ENCODE measurements around the gene PSMD9. TPM values are rescaled to one million over a fixed set of nuclear protein-coding genes. Genes with fewer than 3 reads are reported as not detected.
A peak's percentile ranks its signal among the peaks of the same experiment; 100 is the strongest.

PSMD9 gene
- total RNA-seq, 1 experiment from 2014 or later: 39.9 TPM

DNA sequence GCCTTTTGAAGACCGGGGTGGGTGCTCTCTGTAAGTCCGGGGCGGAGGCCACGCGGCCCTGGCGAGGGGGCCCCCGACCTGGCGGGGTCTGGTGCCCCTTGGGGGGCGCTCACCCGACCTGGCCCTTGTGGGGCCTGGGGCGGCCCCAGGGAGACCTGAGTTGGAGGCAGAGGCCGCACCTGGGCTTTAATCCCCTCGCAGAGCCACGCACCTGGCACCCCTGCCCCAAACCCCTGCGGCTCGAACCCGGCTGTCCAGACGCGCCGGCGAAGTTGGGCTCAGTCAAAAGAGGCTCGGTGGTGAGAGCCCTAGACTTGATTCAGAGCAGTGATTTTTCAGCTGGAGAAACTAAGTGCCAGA is 30.1 kb downstream of the PSMD9 start:
- no peak overlapping the region for H2BK5ac ChIP-seq (ENCODE audit: insufficient read length, low read length)
- H3K9me3 Mint-ChIP-seq: no peaks in the 10 kb centered on the region; a peak in 2 of 5 replicates
- H3K27me3 ChIP-seq (ENCODE audit: insufficient read depth, low read length): no peaks in the 10 kb centered on the region
- no peak for DNase-seq
- no peak overlapping the region for H2BK120ac ChIP-seq (ENCODE audit: low read depth, low read length, poor library complexity, severe bottlenecking)
- no peak overlapping the region for H3K18ac ChIP-seq (ENCODE audit: insufficient read length, low read depth, low read length)
- H2AFZ ChIP-seq (ENCODE audit: low read length): no peak overlapping the region
- peaks cover 1% of the 10 kb centered on the region; the same call in 1 of the 2 replicates for H3K27me3 Mint-ChIP-seq (ENCODE audit: low read depth)
- H3K56ac ChIP-seq (ENCODE audit: insufficient read length, low read depth, low read length): no peak overlapping the region
- H4K5ac ChIP-seq (ENCODE audit: insufficient read length, low read depth, low read length): no peak overlapping the region
- no peaks in the 10 kb centered on the region for H3K4me1 ChIP-seq (ENCODE audit: insufficient read depth, low read length)
- no peak overlapping the region for H2AK5ac ChIP-seq (ENCODE audit: insufficient read length, low read length)
- no peaks in the 10 kb centered on the region for H4K20me1 ChIP-seq (ENCODE audit: control insufficient read depth, insufficient read depth, insufficient read length)
- no peak overlapping the region for H2BK15ac ChIP-seq (ENCODE audit: low read depth, low read length)
- WGBS (ENCODE audit: extremely low coverage, insufficient read length, low lambda C conversion rate): no CpG with 5 or more reads among the region's 22 CpGs
- H3K4me3 Mint-ChIP-seq: peak overlapping the region; percentile 47 to 66; a peak in 4 of 5 replicates
- H2BK20ac ChIP-seq (ENCODE audit: low read depth, low read length, poor library complexity, severe bottlenecking): no peak overlapping the region
- peaks cover 9 to 20% of the 10 kb centered on the region in 2 experiments for H3K4me1 Mint-ChIP-seq
- H3K36me3 Mint-ChIP-seq (ENCODE audit: insufficient read depth in 1 of 3, low read depth in 3 of 3): peaks cover 0 to 32% (median 14%) of the 10 kb centered on the region in 3 experiments; a peak in 4 of 7 replicates
- no peaks in the 10 kb centered on the region for H3K9me3 ChIP-seq (ENCODE audit: control insufficient read depth, low read depth, low read length)
- H3K27ac Mint-ChIP-seq: no peak overlapping the region
- H2BK12ac ChIP-seq (ENCODE audit: insufficient read length, low read depth, low read length): no peak overlapping the region
- no peak overlapping the region for H3K4ac ChIP-seq (ENCODE audit: low read depth, low read length)
- H3K79me1 ChIP-seq (ENCODE audit: insufficient read depth, low read depth, low read length, poor library complexity, severe bottlenecking): no peaks in the 10 kb centered on the region
- no peak overlapping the region for H3K9ac ChIP-seq (ENCODE audit: extremely low read depth, insufficient read length, low read length)
- no peak overlapping the region for H4K8ac ChIP-seq (replicated peaks; ENCODE audit: insufficient read length, low read depth, low read length)
- no peak overlapping the region for H3K4me2 ChIP-seq (ENCODE audit: insufficient read depth, insufficient read length, low read length)
- no peak overlapping the region for H3K27ac ChIP-seq (ENCODE audit: insufficient read length, low read depth, low read length)
- H3K23me2 ChIP-seq (ENCODE audit: insufficient read length, low read depth, low read length, poor library complexity, severe bottlenecking): peaks cover 3% of the 10 kb centered on the region
- no peak overlapping the region for H3K14ac ChIP-seq (ENCODE audit: insufficient read depth, low read length)
- TF ChIP-seq, protein P1, sequence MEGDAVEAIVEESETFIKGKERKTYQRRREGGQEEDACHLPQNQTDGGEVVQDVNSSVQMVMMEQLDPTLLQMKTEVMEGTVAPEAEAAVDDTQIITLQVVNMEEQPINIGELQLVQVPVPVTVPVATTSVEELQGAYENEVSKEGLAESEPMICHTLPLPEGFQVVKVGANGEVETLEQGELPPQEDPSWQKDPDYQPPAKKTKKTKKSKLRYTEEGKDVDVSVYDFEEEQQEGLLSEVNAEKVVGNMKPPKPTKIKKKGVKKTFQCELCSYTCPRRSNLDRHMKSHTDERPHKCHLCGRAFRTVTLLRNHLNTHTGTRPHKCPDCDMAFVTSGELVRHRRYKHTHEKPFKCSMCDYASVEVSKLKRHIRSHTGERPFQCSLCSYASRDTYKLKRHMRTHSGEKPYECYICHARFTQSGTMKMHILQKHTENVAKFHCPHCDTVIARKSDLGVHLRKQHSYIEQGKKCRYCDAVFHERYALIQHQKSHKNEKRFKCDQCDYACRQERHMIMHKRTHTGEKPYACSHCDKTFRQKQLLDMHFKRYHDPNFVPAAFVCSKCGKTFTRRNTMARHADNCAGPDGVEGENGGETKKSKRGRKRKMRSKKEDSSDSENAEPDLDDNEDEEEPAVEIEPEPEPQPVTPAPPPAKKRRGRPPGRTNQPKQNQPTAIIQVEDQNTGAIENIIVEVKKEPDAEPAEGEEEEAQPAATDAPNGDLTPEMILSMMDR (conservative IDR thresholded peaks at IDR 0.05): no peak
- no peaks in the 10 kb centered on the region for H3K79me2 ChIP-seq (ENCODE audit: insufficient read depth, low read length)
- no peak overlapping the region for H4K91ac ChIP-seq (ENCODE audit: insufficient read length, low read depth, low read length)
- no peak overlapping the region for H3K23ac ChIP-seq (ENCODE audit: insufficient read length, low read depth, low read length)
- no peak overlapping the region for H3T11ph ChIP-seq (ENCODE audit: low read length)

Measured in H9 (cell line).